Thymus (tissue), 11 donors: ENCODE results near the gene TFDP1. TPM values are rescaled to one million over a fixed set of nuclear protein-coding genes. Genes with fewer than 3 reads are reported as not detected.
A peak's percentile ranks its signal among the peaks of the same experiment; 100 is the strongest.
"Not testable (repeated sequence)": the region's sequence is repeated elsewhere in the genome, so short reads cannot be mapped to it uniquely, and the experiment has no call there.

Experiments used
- DNase-seq, 9 donors: peaks; one replicate each; pipeline ENCODE4 v3.0.0-alpha.2; 2013; ENCODE audit warnings: low spot score in 9 of 9, low read depth in 6 of 9, missing footprints in 1 of 9
- H3K27ac ChIP-seq, 2 donors: one replicate each; pipeline ENCODE4 v1.5.1; 2013; ENCODE audit warnings: control low read depth in 1 of 2, low read depth in 1 of 2, low read length in 1 of 2, mild to moderate bottlenecking in 1 of 2, moderate library complexity in 1 of 2
- H3K27me3 ChIP-seq, 2 donors: one replicate each; pipeline ENCODE4 v1.5.1; 2013; ENCODE audit warnings: low read length in 1 of 2; ENCODE audit not compliant: control insufficient read depth in 2 of 2, insufficient read depth in 1 of 2
- H3K36me3 ChIP-seq, 2 donors: one replicate each; pipeline ENCODE4 v1.5.1; 2013; ENCODE audit warnings: low read length in 1 of 2, mild to moderate bottlenecking in 1 of 2, moderate library complexity in 1 of 2; ENCODE audit not compliant: control insufficient read depth in 2 of 2, insufficient read depth in 2 of 2
- H3K4me1 ChIP-seq, 2 donors: one replicate each; pipeline ENCODE4 v1.5.1; 2013; ENCODE audit warnings: low read length in 2 of 2; ENCODE audit not compliant: control insufficient read depth in 2 of 2, insufficient read depth in 2 of 2
- H3K4me3 ChIP-seq, 2 donors: one replicate each; pipeline ENCODE4 v1.5.1; 2013; ENCODE audit warnings: low read length in 2 of 2, control low read depth in 1 of 2, mild to moderate bottlenecking in 1 of 2
- H3K9me3 ChIP-seq, 2 donors: one replicate each; pipeline ENCODE4 v1.5.1; 2013; ENCODE audit warnings: low read length in 1 of 2, mild to moderate bottlenecking in 1 of 2; ENCODE audit not compliant: control insufficient read depth in 2 of 2, insufficient read depth in 1 of 2
- WGBS: extraction: QIAGEN DNeasy Blood & Tissue Kit; methylation state at CpG from one replicate; pipeline ENCODE4 v1.1.7; 2013; 5-methylcytosine and 5-hydroxymethylcytosine counted together
- polyA plus RNA-seq: library from polyadenylated mRNA; stranded (reverse); fragments of 200-250 nt; gene quantifications from one replicate; pipeline ENCODE4 v1.2.3, GENCODE V29; 2013
- total RNA-seq: library from RNA; stranded (reverse); fragments of 120-200 nt; gene quantifications from one replicate; pipeline ENCODE4 v1.2.4, GENCODE V29; 2013
- donor health status: healthy.

The TFDP1 gene
- total and polyA plus RNA-seq, 2 donors = 30.0 to 46.3 TPM

GRCh38 chr13:113613789-113614379 is 29.3 kb downstream of the TFDP1 start:
- no peak for DNase-seq
- H3K4me3 ChIP-seq = no peak overlapping the region
- WGBS = 98% methylated on average over 16 of the region's 16 CpGs
- H3K27me3 ChIP-seq = no peaks in the 10 kb centered on the region
- peaks cover 47 to 52% of the 10 kb centered on the region in 2 donors for H3K36me3 ChIP-seq
- no peak overlapping the region for H3K27ac ChIP-seq
- H3K4me1 ChIP-seq = no peaks in the 10 kb centered on the region
- H3K9me3 ChIP-seq = no peaks in the 10 kb centered on the region

- Histone ChIP-seq H3K36me3 (peaks cover 32 to 34% of the 10 kb centered on the region in 2 donors), H3K27me3 (no peaks in the 10 kb centered on the region), H3K9me3 (no peaks in the 10 kb centered on the region), H3K27ac (no peak overlapping the region), H3K4me3 (no peak overlapping the region), H3K4me1 (no peaks in the 10 kb centered on the region)
- DNase-seq = no peak
- 97% methylated on average over 20 of the region's 20 CpGs for WGBS
These were observed 31.8 kb downstream of the TFDP1 start for GRCh38 chr13:113616281-113616906.

GRCh38 chr13:113616991-113617749 is 32.6 kb downstream of the TFDP1 start:
- DNase-seq = peak in 1 of 9 donors; percentile 10
- Histone ChIP-seq H3K4me1 (no peaks in the 10 kb centered on the region), H3K27ac (no peak overlapping the region), H3K4me3 (no peak overlapping the region), H3K27me3 (no peaks in the 10 kb centered on the region), H3K36me3 (peaks cover 25 to 28% of the 10 kb centered on the region in 2 donors), H3K9me3 (no peaks in the 10 kb centered on the region)
- 89% methylated on average over 18 of the region's 18 CpGs for WGBS

GRCh38 chr13:113617961-113618360 is 33.4 kb downstream of the TFDP1 start:
- Histone ChIP-seq H3K27ac (no peak overlapping the region), H3K4me1 (no peaks in the 10 kb centered on the region), H3K36me3 (peaks cover 25 to 27% of the 10 kb centered on the region in 2 donors), H3K9me3 (no peaks in the 10 kb centered on the region), H3K4me3 (no peak overlapping the region), H3K27me3 (no peaks in the 10 kb centered on the region)
- DNase-seq = no peak
- 98% methylated on average over 5 of the region's 5 CpGs for WGBS

GRCh38 chr13:113618455-113618854 is 33.9 kb downstream of the TFDP1 start:
- no peak for DNase-seq
- 98% methylated on average over 7 of the region's 7 CpGs for WGBS
- Histone ChIP-seq H3K9me3 (no peaks in the 10 kb centered on the region), H3K36me3 (peaks cover 30 to 32% of the 10 kb centered on the region in 2 donors), H3K27ac (no peak overlapping the region), H3K4me3 (no peak overlapping the region), H3K4me1 (no peaks in the 10 kb centered on the region), H3K27me3 (no peaks in the 10 kb centered on the region)

- WGBS = 97% methylated on average over 15 of the region's 15 CpGs
- no peak overlapping the region for H3K27ac ChIP-seq
- no peak overlapping the region for H3K4me3 ChIP-seq
- H3K9me3 ChIP-seq = no peaks in the 10 kb centered on the region
- no peaks in the 10 kb centered on the region for H3K27me3 ChIP-seq
- H3K36me3 ChIP-seq = peaks cover 30 to 38% of the 10 kb centered on the region in 2 donors
- no peak for DNase-seq
- H3K4me1 ChIP-seq = no peaks in the 10 kb centered on the region
These were observed 35.7 kb downstream of the TFDP1 start for GRCh38 chr13:113620036-113620796.

GRCh38 chr13:113621046-113621445 is 36.5 kb downstream of the TFDP1 start:
- peaks cover 28 to 40% of the 10 kb centered on the region in 2 donors for H3K36me3 ChIP-seq
- H3K27me3 ChIP-seq = no peaks in the 10 kb centered on the region
- 98% methylated on average over 15 of the region's 15 CpGs for WGBS
- no peak overlapping the region for H3K4me3 ChIP-seq
- no peak for DNase-seq
- H3K4me1 ChIP-seq = no peaks in the 10 kb centered on the region
- H3K9me3 ChIP-seq = no peaks in the 10 kb centered on the region
- H3K27ac ChIP-seq = no peak overlapping the region

GRCh38 chr13:113621498-113621897 is 36.9 kb downstream of the TFDP1 start:
- H3K36me3 ChIP-seq = peaks cover 28 to 35% of the 10 kb centered on the region in 2 donors
- 96% methylated on average over 13 of the region's 13 CpGs for WGBS
- H3K27me3 ChIP-seq, H3K27ac ChIP-seq, H3K4me1 ChIP-seq, DNase-seq, H3K9me3 ChIP-seq, H3K4me3 ChIP-seq: not testable (repeated sequence)
